ENCODE data around the gene SLC25A29. TPM values are rescaled to one million over a fixed set of nuclear protein-coding genes. Genes with fewer than 3 reads are reported as not detected.

The SLC25A29 gene
- total and polyA plus RNA-seq, 2 of the 8 experiments (the other 6 are each of a cell fraction or from before 2014, with no cell fraction given) = 135 to 177 TPM

DNA sequence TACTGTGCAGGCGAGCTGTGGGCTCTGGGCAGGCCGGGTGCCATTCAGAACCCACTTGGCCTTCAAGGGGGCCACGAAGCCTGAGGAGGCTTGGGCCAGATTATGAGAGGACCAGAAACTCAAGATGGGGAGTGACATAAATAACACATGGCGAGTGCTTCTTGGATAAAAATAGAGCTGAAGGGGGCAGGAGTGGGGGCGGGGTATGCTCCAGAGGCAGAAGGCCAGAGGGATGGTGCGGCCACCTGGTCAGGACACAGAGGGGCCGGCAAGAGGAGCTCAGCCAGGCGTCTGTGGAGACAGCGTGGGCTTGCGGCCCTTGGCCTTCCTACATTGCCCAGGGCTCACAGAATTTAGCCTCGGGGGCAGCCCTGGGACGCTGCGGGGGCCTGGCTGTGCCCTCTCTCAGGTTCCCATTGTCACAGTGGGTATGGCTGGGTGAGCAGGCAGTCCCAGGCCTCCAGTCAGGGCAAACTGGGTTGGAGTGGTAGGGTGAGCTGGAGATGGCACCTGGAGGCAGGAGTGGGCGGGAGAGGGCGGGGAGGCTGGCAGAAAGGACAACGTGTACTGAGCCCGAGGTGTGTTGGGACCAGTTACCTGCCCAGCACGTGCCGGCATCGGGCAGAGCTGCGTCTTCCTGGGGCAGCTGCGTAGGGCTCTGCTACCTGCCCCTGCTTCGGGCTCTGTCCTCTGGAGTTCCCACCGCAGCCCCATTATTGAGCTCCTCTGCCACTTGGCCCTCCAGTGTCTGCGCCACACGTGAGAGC, 7.4 kb upstream of the SLC25A29 start:
- no peak overlapping the region for H4K91ac ChIP-seq (replicated peaks; ENCODE audit: insufficient read length, low read length)
- no peaks in the 10 kb centered on the region for H3K79me2 ChIP-seq (ENCODE audit: control insufficient read depth in 1 of 2, insufficient read depth in 2 of 2, low read length in 2 of 2)
- TF ChIP-seq SP2 (IDR thresholded peaks at IDR 0.05; ENCODE audit: low read length) (no peak), EP300 (IDR thresholded peaks at IDR 0.05; ENCODE audit: borderline replicate concordance in 1 of 2, low read depth in 2 of 2, low read length in 2 of 2) (no peak), HDAC2 (IDR thresholded peaks at IDR 0.05; ENCODE audit: borderline replicate concordance in 1 of 2, low read depth in 2 of 2, low read length in 2 of 2) (no peak), CEBPB (IDR thresholded peaks at IDR 0.05; ENCODE audit: low read depth, low read length) (no peak), SAP30 (IDR thresholded peaks at IDR 0.05; ENCODE audit: insufficient read depth, insufficient replicate concordance, low read length) (no peak), ZNF274 (IDR thresholded peaks at IDR 0.05; ENCODE audit: borderline replicate concordance, extremely low read depth, low read length) (no peak), SRF (IDR thresholded peaks at IDR 0.05; ENCODE audit: low read depth, low read length) (no peak), TCF12 (IDR thresholded peaks at IDR 0.05; ENCODE audit: low read depth, low read length) (no peak)
- H2AK5ac ChIP-seq (ENCODE audit: low read depth, low read length) = no peak overlapping the region
- 0 out of 2 replicates have a peak overlapping the region, but pooled peaks have one; percentile 16 for H2BK15ac ChIP-seq (ENCODE audit: low read length)
- peaks cover 0 to 8% (median 7%) of the 10 kb centered on the region in 4 experiments; a peak in 5 of 7 replicates for H3K4me1 ChIP-seq (replicated peaks in 1 of 4; ENCODE audit: control insufficient read depth in 3 of 4, insufficient read depth in 4 of 4, low read length in 3 of 4)
- WGBS, 2 experiments (ENCODE audit: extremely low coverage in 1 of 2, insufficient coverage in 1 of 2, insufficient read length in 1 of 2, insufficient replicate concordance in 2 of 2, low coverage in 1 of 2, low lambda C conversion rate in 2 of 2, missing lambda C conversion rate in 1 of 2) = 90% methylated on average over 25 of the region's 26 CpGs; no CpG with 5 or more reads in 1 of the 2 experiments
- H3K9ac ChIP-seq (replicated peaks in 1 of 4; ENCODE audit: extremely low read depth in 1 of 4, low read depth in 3 of 4, low read length in 3 of 4) = no peak overlapping the region
- H4K8ac ChIP-seq (ENCODE audit: extremely low read depth, insufficient read depth, low read length) = peak overlapping the region; percentile 57; the same call in 1 of the 2 replicates
- POLR2A ChIA-PET (ENCODE audit: partially characterized antibody) = interaction anchor here (0.9 to 2.1 kb wide), 7 partner anchors 9 to 99 kb away, joined by 3 to 10 read pairs (median 4); a partner anchor contains a TSS
- H3K4ac ChIP-seq (replicated peaks; ENCODE audit: insufficient read length, low read depth, low read length) = peak overlapping the region; percentile 53
- DNase-seq (ENCODE audit: low read depth in 1 of 2, low spot score in 2 of 2) = no peak
- FAIRE-seq = no peak
- H3K4me3 ChIP-seq (ENCODE audit: extremely low read depth in 1 of 4, insufficient read depth in 2 of 4, low read depth in 3 of 4, low read length in 4 of 4) = no peak overlapping the region
- no peak overlapping the region for H3K23ac ChIP-seq (ENCODE audit: insufficient read length)
- CTCF ChIA-PET (ENCODE audit: partially characterized antibody) = interaction anchor here (0.6 to 3.0 kb wide), 10 partner anchors 8 to 69 kb away, joined by 3 to 17 read pairs (median 3); a partner anchor contains a TSS
- no peaks in the 10 kb centered on the region for H3K36me3 ChIP-seq (ENCODE audit: control insufficient read depth in 2 of 4, insufficient read depth in 4 of 4, low read length in 3 of 4)
- no peak overlapping the region for H3K27ac ChIP-seq (ENCODE audit: low read depth, low read length)
- no peak overlapping the region for H2BK12ac ChIP-seq (ENCODE audit: low read depth, low read length)
- no peak overlapping the region for H3K14ac ChIP-seq (ENCODE audit: insufficient read length)
- H3K27me3 ChIP-seq (replicated peaks in 1 of 4; ENCODE audit: control insufficient read depth in 3 of 4, extremely low read depth in 1 of 4, insufficient read depth in 3 of 4, low read length in 3 of 4) = no peaks in the 10 kb centered on the region; a peak in 2 of 7 replicates
- no peak overlapping the region for H2BK5ac ChIP-seq (ENCODE audit: low read depth, low read length)
- H2BK120ac ChIP-seq (replicated peaks; ENCODE audit: low read depth, low read length) = no peak overlapping the region
- no peak overlapping the region for H4K5ac ChIP-seq (ENCODE audit: insufficient read length, low read depth, low read length)
- no peaks in the 10 kb centered on the region for H3K79me1 ChIP-seq (ENCODE audit: low read depth, low read length)
- peaks cover 0 to 4% of the 10 kb centered on the region in 2 experiments for H4K20me1 ChIP-seq (replicated peaks in 1 of 2; ENCODE audit: control insufficient read depth in 1 of 2, insufficient read depth in 2 of 2, low read length in 2 of 2)
- H3K56ac ChIP-seq (replicated peaks; ENCODE audit: insufficient read length, low read depth, low read length) = no peak overlapping the region
- H3K18ac ChIP-seq (ENCODE audit: extremely low read depth, low read length) = no peak overlapping the region
- H3K9me3 ChIP-seq (ENCODE audit: insufficient read depth in 2 of 2, low read depth in 1 of 2, low read length in 1 of 2) = no peaks in the 10 kb centered on the region
- H3K4me2 ChIP-seq (ENCODE audit: insufficient read depth in 1 of 2, low read depth in 2 of 2, low read length in 2 of 2) = no peak overlapping the region
- H3K23me2 ChIP-seq (ENCODE audit: low read depth, low read length) = no peaks in the 10 kb centered on the region; the same call in 1 of the 2 replicates
- no peak overlapping the region for H2AFZ ChIP-seq (ENCODE audit: low read length)
- no peak overlapping the region for H2BK20ac ChIP-seq (ENCODE audit: low read length)

Data from H1 (cell line).